OCI-LY1 (cell line): ENCODE measurements around the gene CDH13.

Source experiments
- CTCF ChIP-seq: fragments of 200-600 bp; sonication (generic), shearing (Covaris generic); IDR thresholded peaks from 2 replicates; pipeline ENCODE4 v1.5.1; 2017; ENCODE audit warnings: mild to moderate bottlenecking, antibody characterized with exemption, low read length, moderate library complexity, mixed read lengths
- EZH2 ChIP-seq: fragments of 200-600 bp; sonication (generic), shearing (Covaris generic); IDR thresholded peaks from 2 replicates; pipeline ENCODE4 v1.8.0; 2017; ENCODE audit warnings: borderline replicate concordance, mixed run types, mild to moderate bottlenecking, antibody characterized with exemption, low read length, moderate library complexity, mixed read lengths

DNA sequence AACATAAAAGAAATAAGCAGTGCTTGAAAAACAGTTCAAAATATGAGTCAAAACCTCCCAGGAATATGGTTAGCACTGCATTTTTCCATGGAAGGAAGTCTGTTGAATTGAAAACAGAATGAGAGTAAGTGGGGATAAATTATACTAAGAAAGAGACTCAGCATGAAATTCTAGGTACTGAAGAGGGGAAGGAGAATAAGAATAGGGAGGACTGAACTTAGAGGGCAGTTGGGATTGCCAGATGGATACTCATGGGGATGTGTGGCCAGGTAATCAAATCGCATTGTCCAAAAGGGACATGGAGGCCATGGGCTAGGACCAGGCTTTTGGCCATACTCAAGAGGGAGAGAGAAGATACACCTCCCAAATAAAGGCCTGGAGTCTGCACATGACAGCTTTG lies 247.9 kb downstream of the CDH13 start:
- TF ChIP-seq CTCF (no peak), EZH2 (no peak)
